Measurements from ENCODE around the gene PDE7B.

GRCh38 chr6:135906972-135907465 is 55.5 kb downstream of the PDE7B start:
- TF ChIP-seq EZH2phosphoT487 (IDR thresholded peaks at IDR 0.05; ENCODE audit: borderline replicate concordance, low read depth, low read length): no peak
- TF ChIP-seq CTCF (conservative IDR thresholded peaks at IDR 0.05; ENCODE audit: low read length): no peak

Measured in OCI-LY7 (cell line).